Gastroesophageal sphincter (tissue), 3 donors: ENCODE measurements around the gene IDH3A.

Experiments
- CTCF ChIP-seq, 4 experiments: fragments of 200-600 bp in 2 of 4; fragments of 450-650 bp in 2 of 4; sonication (generic) in 1 of 4; IDR thresholded peaks; one replicate each; pipeline ENCODE4 v1.5.1; 2017 to 2019; ENCODE audit warnings: antibody characterized with exemption in 4 of 4, mild to moderate bottlenecking in 2 of 4, moderate library complexity in 2 of 4
- EP300 ChIP-seq: sonication (generic); formaldehyde crosslinking; IDR thresholded peaks from one replicate; pipeline ENCODE4 v1.6.1; 2017; ENCODE audit warnings: antibody characterized with exemption, mild to moderate bottlenecking

GRCh38 chr15:78157203-78157602 is 8.0 kb downstream of the IDH3A start:
- TF ChIP-seq CTCF (IDR thresholded peaks at IDR 0.05) (no peak), EP300 (no peak)
